Stimulated activated naive CD8-positive, alpha-beta T cell treated with anti-CD3 and anti-CD28 coated beads, Interleukin-15, amount 100 ng/mL, for 72 hours (primary cell): ENCODE data around the gene MEDAG.

Experiments used
- ATAC-seq: fragments of 150-1000 bp; cut with Tn5 transposase; 2 replicates; pipeline ENCODE4 v1.10.0; 2021; ENCODE audit warnings: mild to moderate bottlenecking, moderate library complexity
- DNase-seq, 2 donors: peaks; one replicate each; pipeline ENCODE4 v3.0.0; 2021 to 2022
- H3K27ac Mint-ChIP-seq, 2 donors: one replicate each; pipeline ENCODE4 v1.8.0; 2022; ENCODE audit warnings: mild to moderate bottlenecking in 2 of 2, mixed read lengths in 2 of 2, moderate library complexity in 2 of 2
- H3K27me3 Mint-ChIP-seq: one replicate; pipeline ENCODE4 v1.8.0; 2022; ENCODE audit warnings: mixed read lengths
- H3K4me1 Mint-ChIP-seq: one replicate; pipeline ENCODE4 v1.8.0; 2022; ENCODE audit warnings: mild to moderate bottlenecking, mixed read lengths
- H3K4me3 Mint-ChIP-seq, 2 donors: one replicate each; pipeline ENCODE4 v1.8.0; 2022; ENCODE audit warnings: mild to moderate bottlenecking in 2 of 2, mixed read lengths in 2 of 2, moderate library complexity in 1 of 2
- H3K9me3 Mint-ChIP-seq, 2 donors: one replicate each; pipeline ENCODE4 v1.8.0; 2022; ENCODE audit warnings: mixed read lengths in 2 of 2

MEDAG gene

GRCh38 chr13:30905932-30906383, at the start of gene MEDAG:
TSS of gene MEDAG (plus strand) at chr13:30906271. CDS start at chr13:30906516, 245 bp downstream.
- Mint-ChIP-seq H3K9me3 (no peaks in the 10 kb centered on the region), H3K27ac (no peak within 1 kb of the TSS), H3K27me3 (peaks cover 73% of the 10 kb centered on the region), H3K4me3 (no peak within 1 kb of the TSS), H3K4me1 (peaks cover 5% of the 10 kb centered on the region)
- ATAC-seq (no peak), DNase-seq (no peak)

GRCh38 chr13:30857018-30857417, 49.1 kb upstream of the MEDAG start:
- Mint-ChIP-seq H3K27ac (no peak overlapping the region), H3K4me1 (no peaks in the 10 kb centered on the region), H3K27me3 (peaks cover 7% of the 10 kb centered on the region), H3K9me3 (peaks cover 0 to 12% of the 10 kb centered on the region in 2 donors), H3K4me3 (no peak overlapping the region)
- ATAC-seq (no peak), DNase-seq (no peak)

GRCh38 chr13:30857636-30858035, 48.4 kb upstream of the MEDAG start:
- H3K27ac Mint-ChIP-seq = no peak overlapping the region

GRCh38 chr13:30859326-30859725, 46.7 kb upstream of the MEDAG start:
- H3K4me1 Mint-ChIP-seq = no peaks in the 10 kb centered on the region
- no peak overlapping the region for H3K27ac Mint-ChIP-seq
- DNase-seq = no peak
- H3K4me3 Mint-ChIP-seq = no peak overlapping the region
- peaks cover 0 to 12% of the 10 kb centered on the region in 2 donors for H3K9me3 Mint-ChIP-seq
- no peaks in the 10 kb centered on the region for H3K27me3 Mint-ChIP-seq
- ATAC-seq = no peak

More at GRCh38 chr13:30857636-30858035, 48.4 kb upstream of the MEDAG start:
- H3K4me1 Mint-ChIP-seq = no peaks in the 10 kb centered on the region
- ATAC-seq (no peak), DNase-seq (no peak)
- peaks cover 2% of the 10 kb centered on the region for H3K27me3 Mint-ChIP-seq
- peaks cover 0 to 12% of the 10 kb centered on the region in 2 donors for H3K9me3 Mint-ChIP-seq
- no peak overlapping the region for H3K4me3 Mint-ChIP-seq

GRCh38 chr13:30861163-30861562, 44.9 kb upstream of the MEDAG start:
- H3K27ac Mint-ChIP-seq = no peak overlapping the region
- H3K4me3 Mint-ChIP-seq = no peak overlapping the region
- H3K9me3 Mint-ChIP-seq = peaks cover 0 to 12% of the 10 kb centered on the region in 2 donors
- ATAC-seq (no peak), DNase-seq (no peak)
- H3K4me1 Mint-ChIP-seq = peaks cover 8% of the 10 kb centered on the region
- peaks cover 11% of the 10 kb centered on the region for H3K27me3 Mint-ChIP-seq

- Mint-ChIP-seq H3K4me3 (no peak overlapping the region), H3K4me1 (peaks cover 8% of the 10 kb centered on the region), H3K27me3 (peaks cover 11% of the 10 kb centered on the region), H3K27ac (peak overlapping the region in 1 of 2 donors; percentile 10), H3K9me3 (peaks cover 0 to 12% of the 10 kb centered on the region in 2 donors)
- DNase-seq (no peak), ATAC-seq (no peak)
Observed at GRCh38 chr13:30861836-30862467, 44.1 kb upstream of the MEDAG start.

GRCh38 chr13:30862707-30863106, 43.4 kb upstream of the MEDAG start:
- H3K4me3 Mint-ChIP-seq = no peak overlapping the region
- peaks cover 11% of the 10 kb centered on the region for H3K27me3 Mint-ChIP-seq
- H3K27ac Mint-ChIP-seq = peak overlapping the region in 1 of 2 donors; percentile 21
- H3K9me3 Mint-ChIP-seq = peaks cover 0 to 12% of the 10 kb centered on the region in 2 donors
- no peak for ATAC-seq
- DNase-seq = no peak
- peaks cover 8% of the 10 kb centered on the region for H3K4me1 Mint-ChIP-seq

GRCh38 chr13:30863231-30863630, 42.8 kb upstream of the MEDAG start:
- no peak for ATAC-seq
- peaks cover 11% of the 10 kb centered on the region for H3K27me3 Mint-ChIP-seq
- no peak overlapping the region for H3K27ac Mint-ChIP-seq
- DNase-seq = no peak
- H3K9me3 Mint-ChIP-seq = peaks cover 0 to 12% of the 10 kb centered on the region in 2 donors
- no peak overlapping the region for H3K4me3 Mint-ChIP-seq
- peaks cover 8% of the 10 kb centered on the region for H3K4me1 Mint-ChIP-seq

GRCh38 chr13:30863796-30864195, 42.3 kb upstream of the MEDAG start:
- ATAC-seq = no peak
- Mint-ChIP-seq H3K27me3 (peaks cover 12% of the 10 kb centered on the region), H3K4me3 (no peak overlapping the region), H3K27ac (no peak overlapping the region), H3K9me3 (peaks cover 0 to 9% of the 10 kb centered on the region in 2 donors), H3K4me1 (peaks cover 8% of the 10 kb centered on the region)
- DNase-seq = no peak

- no peak overlapping the region for H3K27ac Mint-ChIP-seq
Observed at GRCh38 chr13:30864433-30865122, 41.5 kb upstream of the MEDAG start.

GRCh38 chr13:30865123-30866049, 40.7 kb upstream of the MEDAG start:
- peaks cover 28% of the 10 kb centered on the region for H3K27me3 Mint-ChIP-seq
- H3K9me3 Mint-ChIP-seq = no peaks in the 10 kb centered on the region
- H3K4me3 Mint-ChIP-seq = no peak overlapping the region
- DNase-seq (peak; percentile 36 to 46), ATAC-seq (peak; percentile 90)
- H3K27ac Mint-ChIP-seq = no peak overlapping the region
- H3K4me1 Mint-ChIP-seq = peaks cover 13% of the 10 kb centered on the region

More at GRCh38 chr13:30864433-30865122, 41.5 kb upstream of the MEDAG start:
- Mint-ChIP-seq H3K9me3 (peaks cover 0 to 1% of the 10 kb centered on the region in 2 donors), H3K4me1 (peaks cover 8% of the 10 kb centered on the region), H3K4me3 (no peak overlapping the region), H3K27me3 (peaks cover 20% of the 10 kb centered on the region)
- DNase-seq (no peak), ATAC-seq (no peak)

- no peaks in the 10 kb centered on the region for H3K9me3 Mint-ChIP-seq
- DNase-seq = no peak
- no peak overlapping the region for H3K27ac Mint-ChIP-seq
- H3K27me3 Mint-ChIP-seq = peaks cover 38% of the 10 kb centered on the region
- no peak for ATAC-seq
- H3K4me3 Mint-ChIP-seq = no peak overlapping the region
- peaks cover 15% of the 10 kb centered on the region for H3K4me1 Mint-ChIP-seq
Observed at GRCh38 chr13:30866677-30867076, 39.4 kb upstream of the MEDAG start.

GRCh38 chr13:30867089-30867669, 38.9 kb upstream of the MEDAG start:
- Mint-ChIP-seq H3K27me3 (peaks cover 43% of the 10 kb centered on the region), H3K9me3 (no peaks in the 10 kb centered on the region)
- no peak for DNase-seq

GRCh38 chr13:30868799-30869470, 37.1 kb upstream of the MEDAG start:
- Mint-ChIP-seq H3K9me3 (no peaks in the 10 kb centered on the region), H3K27ac (no peak overlapping the region), H3K4me3 (no peak overlapping the region), H3K27me3 (peaks cover 46% of the 10 kb centered on the region), H3K4me1 (peaks cover 15% of the 10 kb centered on the region)
- no peak for ATAC-seq
- no peak for DNase-seq

More at GRCh38 chr13:30867089-30867669, 38.9 kb upstream of the MEDAG start:
- peaks cover 15% of the 10 kb centered on the region for H3K4me1 Mint-ChIP-seq
- no peak for ATAC-seq
- H3K4me3 Mint-ChIP-seq = no peak overlapping the region
- no peak overlapping the region for H3K27ac Mint-ChIP-seq

- Mint-ChIP-seq H3K4me1 (peaks cover 15% of the 10 kb centered on the region), H3K27me3 (peaks cover 51% of the 10 kb centered on the region)
- DNase-seq = no peak
Observed at GRCh38 chr13:30869491-30869890, 36.6 kb upstream of the MEDAG start.

More at GRCh38 chr13:30869491-30869890, 36.6 kb upstream of the MEDAG start:
- no peak overlapping the region for H3K27ac Mint-ChIP-seq
- no peak overlapping the region for H3K4me3 Mint-ChIP-seq
- ATAC-seq = no peak
- H3K9me3 Mint-ChIP-seq = no peaks in the 10 kb centered on the region
